Measurements from ENCODE around the gene ALG12. TPM values are rescaled to one million over a fixed set of nuclear protein-coding genes. Genes with fewer than 3 reads are reported as not detected.

Gene ALG12
- polyA plus RNA-seq, 1 of the 3 experiments (the other 2 are of a cell fraction) = 9.9 TPM

DNA sequence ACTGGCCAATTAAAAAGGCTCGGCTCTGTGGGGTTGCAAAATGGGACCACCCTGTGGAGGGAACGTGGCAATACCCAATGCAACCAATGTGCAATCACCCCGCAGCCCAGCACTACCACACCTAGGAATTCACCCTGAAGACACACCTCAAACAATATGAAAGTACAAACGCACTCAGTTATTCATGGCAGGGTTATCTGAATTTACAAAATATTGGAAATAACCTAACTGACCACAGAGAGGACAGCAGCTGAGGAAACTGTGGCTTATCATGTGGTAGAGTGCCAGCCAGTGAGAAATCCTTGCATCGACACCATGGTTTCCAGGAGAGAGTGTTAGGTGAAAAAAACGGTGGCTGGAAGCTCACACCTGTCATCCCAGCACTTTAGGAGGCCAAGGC lies 18.7 kb downstream of the ALG12 start:
- 92% methylated on average over 6 of the region's 6 CpGs for WGBS (ENCODE audit: low lambda C conversion rate)
- Histone ChIP-seq H3K9ac (no peak overlapping the region), H3K79me2 (ENCODE audit: insufficient read depth) (no peaks in the 10 kb centered on the region), H3K9me3 (no peaks in the 10 kb centered on the region), H3F3A (replicated peaks; ENCODE audit: insufficient read depth) (peaks cover 5% of the 10 kb centered on the region), H2AFZ (ENCODE audit: low read depth) (no peak overlapping the region), H3K4me2 (no peak overlapping the region), H3K27ac (ENCODE audit: low read depth in 2 of 2, low read length in 1 of 2) (no peak overlapping the region), H3K36me3 (replicated peaks in 1 of 2; ENCODE audit: control insufficient read depth in 1 of 2, insufficient read depth in 2 of 2, low read length in 1 of 2) (peaks cover 13 to 23% of the 10 kb centered on the region in 2 experiments), H3K4me1 (ENCODE audit: control insufficient read depth in 1 of 2, insufficient read depth in 2 of 2, low read depth in 1 of 2, low read length in 1 of 2) (peaks cover 0 to 23% of the 10 kb centered on the region in 2 experiments; a peak in 1 of 4 replicates), H4K20me1 (ENCODE audit: insufficient read depth) (no peaks in the 10 kb centered on the region), H3K27me3 (ENCODE audit: insufficient read depth) (no peaks in the 10 kb centered on the region), H3K4me3 (ENCODE audit: low read depth in 2 of 2, low read length in 1 of 2) (no peak overlapping the region), H3K9me2 (no peaks in the 10 kb centered on the region)
- ChIA-PET CTCF (interaction anchor here (0.6 to 1.7 kb wide), 3 partner anchors 19 to 131 kb away, joined by 3 to 6 read pairs (median 4); no protein-coding TSS in a partner anchor), POLR2A (interaction anchor here (1.4 kb wide), 1 partner anchor 11 kb away, joined by 3 read pairs; no protein-coding TSS in a partner anchor)
- DNase-seq = no peak
- TF ChIP-seq RFX5 (IDR thresholded peaks at IDR 0.05; ENCODE audit: low read length) (no peak), EP300 (IDR thresholded peaks at IDR 0.05; ENCODE audit: borderline replicate concordance in 1 of 2, low read depth in 1 of 2, low read length in 1 of 2) (no peak), REST (IDR thresholded peaks at IDR 0.05; ENCODE audit: low read depth, low read length) (no peak), CTCF (IDR thresholded peaks at IDR 0.05) (no peak), FOXJ3 (CRISPR knock-in tag; IDR thresholded peaks at IDR 0.05) (no peak), SMC3 (IDR thresholded peaks at IDR 0.05; ENCODE audit: low read depth, low read length) (no peak)
- TF ChIP-seq, protein P1, sequence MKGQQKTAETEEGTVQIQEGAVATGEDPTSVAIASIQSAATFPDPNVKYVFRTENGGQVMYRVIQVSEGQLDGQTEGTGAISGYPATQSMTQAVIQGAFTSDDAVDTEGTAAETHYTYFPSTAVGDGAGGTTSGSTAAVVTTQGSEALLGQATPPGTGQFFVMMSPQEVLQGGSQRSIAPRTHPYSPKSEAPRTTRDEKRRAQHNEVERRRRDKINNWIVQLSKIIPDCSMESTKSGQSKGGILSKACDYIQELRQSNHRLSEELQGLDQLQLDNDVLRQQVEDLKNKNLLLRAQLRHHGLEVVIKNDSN (IDR thresholded peaks at IDR 0.05; ENCODE audit: borderline replicate concordance, low read depth) = no peak

- Histone ChIP-seq H3K4me1 (ENCODE audit: control insufficient read depth in 1 of 2, insufficient read depth in 2 of 2, low read depth in 1 of 2, low read length in 1 of 2) (peaks cover 0 to 11% of the 10 kb centered on the region in 2 experiments; a peak in 1 of 4 replicates), H3K9ac (no peak overlapping the region), H3K4me2 (no peak overlapping the region), H3K9me3 (no peaks in the 10 kb centered on the region), H3K27me3 (ENCODE audit: insufficient read depth) (no peaks in the 10 kb centered on the region), H3F3A (replicated peaks; ENCODE audit: insufficient read depth) (no peaks in the 10 kb centered on the region), H3K4me3 (ENCODE audit: low read depth in 2 of 2, low read length in 1 of 2) (no peak overlapping the region), H3K79me2 (ENCODE audit: insufficient read depth) (no peaks in the 10 kb centered on the region), H3K27ac (ENCODE audit: low read depth in 2 of 2, low read length in 1 of 2) (no peak overlapping the region), H2AFZ (ENCODE audit: low read depth) (no peak overlapping the region), H3K9me2 (no peaks in the 10 kb centered on the region), H4K20me1 (ENCODE audit: insufficient read depth) (0 out of 2 replicates have a peak, but pooled peaks cover 2% of the 10 kb centered on the region), H3K36me3 (replicated peaks in 1 of 2; ENCODE audit: control insufficient read depth in 1 of 2, insufficient read depth in 2 of 2, low read length in 1 of 2) (peaks cover 9 to 23% of the 10 kb centered on the region in 2 experiments)
- WGBS (ENCODE audit: low lambda C conversion rate) = over 99% methylated on average over 8 of the region's 8 CpGs
- POLR2A ChIA-PET = no interaction called here
- CTCF ChIA-PET = interaction anchor here (0.6 kb wide), 1 partner anchor 133 kb away, joined by 3 read pairs; no protein-coding TSS in a partner anchor
- no peak for DNase-seq
- TF ChIP-seq YY1 (IDR thresholded peaks at IDR 0.05; ENCODE audit: low read depth) (no peak), NRF1 (IDR thresholded peaks at IDR 0.05; ENCODE audit: low read depth, low read length) (no peak), JUND (IDR thresholded peaks at IDR 0.05) (no peak), MAX (IDR thresholded peaks at IDR 0.05; ENCODE audit: low read depth) (no peak), REST (IDR thresholded peaks at IDR 0.05; ENCODE audit: low read depth, low read length) (no peak), GABPA (IDR thresholded peaks at IDR 0.05; ENCODE audit: low read depth) (no peak), RXRA (IDR thresholded peaks at IDR 0.05; ENCODE audit: borderline replicate concordance, low read depth) (no peak), NFIC (IDR thresholded peaks at IDR 0.05; ENCODE audit: borderline replicate concordance) (no peak)
Observed at GRCh38 chr22:49897015-49897684, 21.1 kb downstream of the ALG12 start.
